Activated CD4-positive, alpha-beta T cell treated with anti-CD3 and anti-CD28 coated beads for 36 hours (primary cell): ENCODE measurements around the gene TXLNA. TPM values are rescaled to one million over a fixed set of nuclear protein-coding genes. Genes with fewer than 3 reads are reported as not detected.

Experiments
- ATAC-seq: fragments of 200-7000 bp; cut with Tn5 transposase; one replicate; pipeline ENCODE4 v1.10.0; 2021; ENCODE audit warnings: mild to moderate bottlenecking, moderate library complexity
- CTCF ChIA-PET: fragments of 350-600 bp; sonication (Branson Sonifier 250); formaldehyde crosslinking; loops from one replicate; lab custom pipeline; 2021; ENCODE audit warnings: antibody characterized with exemption; lab: Charles Lee
- POLR2A ChIA-PET: fragments of 350-600 bp; sonication (Branson Sonifier 250); formaldehyde crosslinking; loops from one replicate; lab custom pipeline; 2021; ENCODE audit warnings: antibody characterized with exemption, inconsistent platforms; lab: Charles Lee
- DNase-seq: peaks from one replicate; pipeline ENCODE4 v3.0.0-alpha.2; 2020
- H3K27ac Mint-ChIP-seq: one replicate; pipeline ENCODE4 v1.8.0; 2021; ENCODE audit warnings: mixed read lengths
- H3K27me3 Mint-ChIP-seq: one replicate; pipeline ENCODE4 v1.8.0; 2021; ENCODE audit warnings: mixed read lengths
- H3K36me3 Mint-ChIP-seq: one replicate; pipeline ENCODE4 v1.8.0; 2021; ENCODE audit warnings: low read depth, mixed read lengths
- H3K4me1 Mint-ChIP-seq: one replicate; pipeline ENCODE4 v1.8.0; 2021; ENCODE audit warnings: mixed read lengths
- H3K4me3 Mint-ChIP-seq: one replicate; pipeline ENCODE4 v1.8.0; 2021; ENCODE audit warnings: mild to moderate bottlenecking, moderate library complexity, mixed read lengths
- H3K9me3 Mint-ChIP-seq: one replicate; pipeline ENCODE4 v1.8.0; 2021; ENCODE audit warnings: low read depth, mixed read lengths
- intact Hi-C, 2 experiments: fragments of 100-400 bp; cut with DNase I in 1 of 2; cut with micrococcal nuclease in 1 of 2; formaldehyde crosslinking; loops; one replicate each; pipeline versions ENCODE4 v1.14.2 to v1.15.1; 2022 to 2024; cut with DNase I, micrococcal nuclease
- total RNA-seq, 2 experiments: library from RNA; stranded (reverse); gene quantifications; one replicate each; pipeline ENCODE4 v1.2.3, GENCODE V29; 2021

Gene TXLNA
- total RNA-seq, 2 experiments from 2014 or later: 79.5 to 79.7 TPM

DNA sequence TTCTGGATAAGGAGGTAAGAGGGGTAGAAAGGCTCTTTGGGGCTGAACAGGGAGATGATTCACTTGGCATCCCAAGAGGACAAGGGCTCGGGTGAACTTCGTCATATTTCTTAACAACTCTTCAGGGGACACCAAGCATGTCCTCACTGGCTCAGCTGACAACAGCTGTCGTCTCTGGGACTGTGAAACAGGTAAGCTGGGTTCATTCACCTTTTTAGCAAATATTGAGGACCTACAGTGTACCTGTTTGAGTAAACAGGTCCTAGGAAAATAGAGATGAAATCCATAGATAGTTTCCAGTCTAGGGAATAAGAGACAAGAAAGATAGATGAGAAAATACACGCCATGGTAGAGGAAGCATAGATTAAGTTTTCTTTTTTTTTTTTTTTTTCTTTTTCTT lies 44.8 kb downstream of the TXLNA start:
- POLR2A ChIA-PET: no interaction called here
- intact Hi-C loops: loop anchor here (5.0 kb wide), 2 partner anchors 48 to 113 kb away; partner anchors contain the start of gene MARCKSL1 (in 1 of the 2)
- ATAC-seq (no peak), DNase-seq (no peak)
- CTCF ChIA-PET: interaction anchor here (0.6 to 2.8 kb wide), 4 partner anchors 9 to 70 kb away, joined by 3 to 18 read pairs (median 6); partner anchors contain the start of gene FAM167B
- peak overlapping the region; percentile 97 for H3K27ac Mint-ChIP-seq
- H3K4me1 Mint-ChIP-seq: peaks cover 32% of the 10 kb centered on the region
- no peaks in the 10 kb centered on the region for H3K9me3 Mint-ChIP-seq
- H3K36me3 Mint-ChIP-seq: peaks cover 42% of the 10 kb centered on the region
- H3K27me3 Mint-ChIP-seq: no peaks in the 10 kb centered on the region
- peak overlapping the region; percentile 96 for H3K4me3 Mint-ChIP-seq

DNA sequence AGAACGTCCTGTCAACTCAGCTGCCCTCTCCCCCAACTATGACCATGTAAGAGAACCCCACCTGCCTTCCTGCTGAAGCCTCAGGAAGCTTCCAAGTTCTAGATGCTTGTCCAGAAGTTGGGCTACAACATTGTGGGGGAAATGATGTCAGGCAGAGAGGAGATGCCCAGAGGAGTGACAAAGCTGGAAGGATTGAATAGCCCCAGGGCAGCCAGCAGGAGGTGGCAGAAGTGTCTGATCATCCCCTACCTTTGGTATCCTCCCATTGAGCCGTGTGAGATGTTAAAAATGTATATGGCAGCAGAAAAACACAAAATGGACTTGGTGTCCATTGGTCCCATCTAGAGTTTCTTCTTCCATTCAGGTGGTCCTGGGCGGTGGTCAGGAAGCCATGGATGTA lies 49.3 kb downstream of the TXLNA start:
- peaks cover 47% of the 10 kb centered on the region for H3K36me3 Mint-ChIP-seq
- peaks cover 12% of the 10 kb centered on the region for H3K4me1 Mint-ChIP-seq
- H3K9me3 Mint-ChIP-seq: no peaks in the 10 kb centered on the region
- ChIA-PET CTCF (interaction anchor here (1.0 to 1.4 kb wide), 3 partner anchors 10 to 13 kb away, joined by 4 to 10 read pairs (median 5); no protein-coding TSS in a partner anchor), POLR2A (no interaction called here)
- H3K27ac Mint-ChIP-seq: no peak overlapping the region
- ATAC-seq: no peak
- H3K4me3 Mint-ChIP-seq: no peak overlapping the region
- H3K27me3 Mint-ChIP-seq: no peaks in the 10 kb centered on the region
- no peak for DNase-seq
- intact Hi-C loops: no loop called here

DNA sequence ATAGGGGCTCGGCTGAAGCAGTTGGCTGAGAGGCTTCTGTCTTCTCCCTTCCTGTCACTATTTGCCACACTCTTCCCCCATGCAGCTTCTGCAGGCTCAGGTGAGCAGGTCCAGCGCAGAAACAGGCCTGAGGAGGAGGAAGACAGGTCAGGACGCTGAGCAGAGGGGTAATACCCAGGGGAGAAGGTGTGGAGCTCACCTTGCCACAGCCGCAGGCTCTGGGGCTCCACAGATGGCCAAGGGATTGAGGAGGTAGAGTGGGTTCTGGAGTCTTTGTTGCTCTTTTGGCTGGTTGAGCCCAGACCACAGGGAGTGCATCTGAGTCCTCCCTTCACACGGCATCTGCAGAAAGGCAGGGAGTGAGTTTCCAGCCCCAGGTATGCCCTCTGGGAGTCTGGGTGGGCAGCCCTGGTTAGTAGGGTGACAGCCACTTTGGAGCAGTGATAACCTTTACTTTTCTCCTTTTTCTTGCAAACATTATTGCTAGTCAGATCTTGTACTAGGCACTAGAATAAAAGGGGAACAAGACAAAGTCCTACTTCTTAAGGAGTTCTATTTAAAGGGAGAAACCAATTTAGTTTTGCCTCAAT lies 52.5 kb downstream of the TXLNA start:
- no peak for ATAC-seq
- DNase-seq: no peak
- Mint-ChIP-seq H3K9me3 (no peaks in the 10 kb centered on the region), H3K27me3 (no peaks in the 10 kb centered on the region), H3K27ac (no peak overlapping the region), H3K36me3 (peaks cover 35% of the 10 kb centered on the region), H3K4me3 (no peak overlapping the region), H3K4me1 (peaks cover 3% of the 10 kb centered on the region)
- ChIA-PET CTCF (interaction anchor here (1.8 kb wide), 1 partner anchor 17 kb away, joined by 8 read pairs; no protein-coding TSS in a partner anchor), POLR2A (no interaction called here)
- intact Hi-C loops: no loop called here

DNA sequence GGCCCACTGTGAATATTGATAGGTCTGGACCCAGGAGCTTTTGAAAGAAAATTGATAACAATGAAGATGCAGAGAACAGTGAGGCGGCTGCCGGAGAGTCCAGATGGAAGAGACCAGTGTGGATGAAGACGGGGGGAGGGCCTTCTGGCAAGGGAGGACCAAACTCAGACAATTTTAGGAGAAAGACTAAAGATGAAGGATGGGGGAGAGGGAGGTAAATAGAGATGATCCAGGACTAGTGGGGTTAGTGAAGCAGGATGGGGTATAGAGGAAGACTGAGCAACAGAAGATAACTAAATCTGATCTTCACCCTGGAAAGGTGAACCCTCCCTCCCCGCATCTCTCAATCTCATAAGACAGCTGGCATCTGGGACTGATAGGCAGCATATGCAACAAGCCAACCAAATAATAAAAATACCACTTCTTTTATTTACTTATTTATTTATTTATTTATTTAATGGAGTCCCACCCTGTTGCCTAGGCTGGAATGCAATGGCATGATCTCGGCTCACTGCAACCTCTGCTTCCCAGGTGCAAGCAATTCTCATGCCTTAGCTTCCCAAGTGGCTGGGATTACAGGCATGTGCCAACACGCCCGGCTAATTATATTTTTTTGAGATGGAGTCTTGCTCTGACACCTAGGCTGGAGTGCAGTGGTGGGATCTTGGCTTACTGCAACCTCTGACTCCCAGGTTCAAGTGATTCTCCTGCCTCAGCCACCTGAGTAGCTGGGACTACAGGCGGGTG lies 53.3 kb downstream of the TXLNA start:
- Mint-ChIP-seq H3K27me3 (no peaks in the 10 kb centered on the region), H3K4me1 (peaks cover 1% of the 10 kb centered on the region), H3K9me3 (no peaks in the 10 kb centered on the region), H3K27ac (no peak overlapping the region), H3K4me3 (no peak overlapping the region), H3K36me3 (peaks cover 29% of the 10 kb centered on the region)
- ChIA-PET CTCF (interaction anchor here (1.8 kb wide), 1 partner anchor 16 kb away, joined by 8 read pairs; no protein-coding TSS in a partner anchor), POLR2A (interaction anchor here (1.0 kb wide), 1 partner anchor 10 kb away, joined by 3 read pairs; no protein-coding TSS in a partner anchor)
- ATAC-seq (no peak), DNase-seq (no peak)
- intact Hi-C loops: no loop called here

DNA sequence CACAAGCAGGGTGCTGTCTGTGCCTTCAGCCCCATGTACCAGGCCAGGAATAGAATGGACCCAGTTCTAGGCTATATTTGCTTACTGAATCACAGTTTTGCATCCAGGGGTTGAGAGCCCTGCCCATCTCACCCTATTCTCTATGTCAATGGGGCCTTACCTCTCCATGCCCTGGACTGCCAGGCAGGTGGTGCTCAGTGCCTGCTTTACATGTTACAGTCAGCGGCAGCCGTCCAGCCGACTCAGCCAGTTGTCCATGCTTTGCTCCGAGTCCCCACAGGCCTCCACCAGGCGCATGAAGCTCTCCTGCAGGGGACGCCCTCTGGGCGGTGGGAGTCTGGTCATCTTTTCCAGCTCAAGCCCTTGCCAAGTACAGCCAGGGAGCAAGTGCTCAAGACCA lies 55.3 kb downstream of the TXLNA start:
- DNase-seq (no peak), ATAC-seq (no peak)
- Mint-ChIP-seq H3K4me1 (no peaks in the 10 kb centered on the region), H3K36me3 (peaks cover 15% of the 10 kb centered on the region), H3K27ac (no peak overlapping the region), H3K27me3 (no peaks in the 10 kb centered on the region), H3K4me3 (no peak overlapping the region), H3K9me3 (no peaks in the 10 kb centered on the region)
- ChIA-PET POLR2A (no interaction called here), CTCF (interaction anchor here (1.2 to 1.4 kb wide), 3 partner anchors 9 to 19 kb away, joined by 3 to 5 read pairs (median 4); partner anchors contain the start of gene FAM167B)
- intact Hi-C loops: no loop called here

DNA sequence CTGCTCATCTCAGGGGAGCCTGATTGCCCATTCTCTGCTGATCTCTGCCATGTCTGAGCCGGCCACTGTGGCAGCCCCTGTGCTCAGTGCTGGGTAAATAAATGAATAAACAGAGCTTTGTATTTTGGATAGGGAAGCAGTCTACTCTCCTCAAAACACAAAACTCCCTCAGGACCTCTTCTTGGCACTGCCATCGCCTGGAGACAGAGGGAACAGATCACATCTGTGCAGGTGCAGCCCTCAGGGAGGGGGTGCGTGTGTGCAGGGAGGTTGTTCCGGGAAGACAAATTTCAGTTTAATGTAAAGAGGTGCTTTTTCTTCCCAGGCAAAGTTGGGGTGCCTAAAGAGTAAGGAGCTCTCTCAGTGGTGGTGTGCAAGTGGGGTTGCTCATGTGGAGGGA lies 59.9 kb downstream of the TXLNA start:
- Mint-ChIP-seq H3K36me3 (peaks cover 2% of the 10 kb centered on the region), H3K4me3 (peak overlapping the region; percentile 75), H3K27me3 (no peaks in the 10 kb centered on the region), H3K4me1 (peaks cover 19% of the 10 kb centered on the region), H3K9me3 (no peaks in the 10 kb centered on the region), H3K27ac (no peak overlapping the region)
- POLR2A ChIA-PET: interaction anchor here (0.6 to 2.3 kb wide), 3 partner anchors 12 to 57 kb away, joined by 4 to 9 read pairs (median 5); partner anchors contain the start of genes HDAC1 and LCK
- no peak for DNase-seq
- CTCF ChIA-PET: interaction anchor here (0.6 to 5.1 kb wide), 5 partner anchors 10 to 155 kb away, joined by 3 to 38 read pairs (median 4); partner anchors contain the start of genes FAM167B and LCK
- intact Hi-C loops: no loop called here
- no peak for ATAC-seq

DNA sequence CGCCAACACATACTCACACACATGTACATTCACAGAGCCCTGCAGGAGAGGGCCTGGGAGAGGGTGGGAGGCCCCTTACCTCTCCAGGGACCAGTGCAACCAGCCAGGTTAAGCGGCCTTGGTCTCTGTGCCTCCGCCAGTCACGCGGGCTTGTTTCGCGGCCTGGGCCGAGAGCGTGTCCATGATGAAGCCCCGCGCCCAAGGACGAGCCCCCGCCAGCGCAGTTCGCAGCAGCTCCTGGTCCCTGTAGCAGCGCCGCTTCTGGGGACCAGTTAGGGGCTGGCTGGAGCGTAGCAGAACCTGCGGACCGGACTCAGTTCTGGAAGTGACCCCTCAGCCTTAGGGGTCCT lies 60.3 kb downstream of the TXLNA start:
- no peak for ATAC-seq

DNA sequence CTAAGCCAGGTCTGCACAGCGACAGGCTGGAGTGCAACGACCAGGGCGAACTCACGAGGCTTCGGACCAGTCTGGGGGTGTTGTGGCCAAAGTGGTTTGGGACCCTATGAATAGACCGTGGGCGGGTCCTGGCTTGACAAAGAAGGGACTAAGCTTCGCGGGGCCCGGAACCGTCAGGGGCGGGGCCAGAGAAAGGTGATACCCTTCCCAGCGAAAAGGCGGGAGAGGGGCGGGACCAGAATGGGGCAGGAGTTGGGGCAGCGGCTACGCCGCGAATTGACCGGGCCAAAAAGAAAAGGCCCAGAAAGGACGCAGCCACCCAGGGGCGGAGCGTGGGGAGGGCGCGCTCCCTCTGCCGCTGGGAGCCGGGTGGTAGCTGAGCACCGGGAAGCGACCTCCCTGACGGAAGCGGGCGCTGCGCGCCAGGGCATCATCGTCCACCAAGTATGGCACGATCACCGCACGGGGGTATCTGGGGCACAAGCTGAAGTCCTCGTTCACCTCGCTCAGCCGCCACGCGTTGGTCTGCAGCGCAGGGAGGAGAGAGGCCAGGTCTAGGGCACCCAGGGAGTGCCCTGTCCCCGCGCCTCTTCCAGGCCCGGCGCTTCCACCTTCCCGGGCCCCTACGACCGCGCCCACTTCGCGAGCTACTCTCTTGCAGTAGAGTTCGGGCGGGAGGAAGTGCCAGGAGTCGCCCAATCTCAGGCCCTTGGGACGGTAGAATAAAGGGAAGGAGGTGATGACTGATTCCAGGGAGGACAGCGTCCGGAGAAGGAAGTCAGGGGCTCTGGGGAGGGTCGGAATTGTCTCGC lies 60.9 kb downstream of the TXLNA start:
- intact Hi-C loops: no loop called here
- ChIA-PET POLR2A (interaction anchor here (0.8 to 2.3 kb wide), 9 partner anchors 11 to 167 kb away, joined by 3 to 9 read pairs (median 4); partner anchors contain the start of genes BSDC1, HDAC1, LCK and MARCKSL1), CTCF (interaction anchor here (0.6 to 5.1 kb wide), 13 partner anchors 9 to 284 kb away, joined by 3 to 38 read pairs (median 5); partner anchors contain the start of genes BSDC1, FAM167B, LCK and MARCKSL1)
- Mint-ChIP-seq H3K4me3 (peak overlapping the region; percentile 75), H3K9me3 (no peaks in the 10 kb centered on the region), H3K4me1 (peaks cover 19% of the 10 kb centered on the region), H3K36me3 (peaks cover 2% of the 10 kb centered on the region), H3K27ac (peak overlapping the region; percentile 51), H3K27me3 (no peaks in the 10 kb centered on the region)
- peak; percentile 67 for ATAC-seq
- DNase-seq: peak; percentile 74

More for the DNA sequence above, 60.3 kb downstream of the TXLNA start:
- Mint-ChIP-seq H3K36me3 (peaks cover 2% of the 10 kb centered on the region), H3K27ac (peak overlapping the region; percentile 51), H3K9me3 (no peaks in the 10 kb centered on the region), H3K27me3 (no peaks in the 10 kb centered on the region), H3K4me1 (peaks cover 19% of the 10 kb centered on the region), H3K4me3 (peak overlapping the region; percentile 75)
- no peak for DNase-seq
- CTCF ChIA-PET: interaction anchor here (0.6 to 5.1 kb wide), 7 partner anchors 10 to 285 kb away, joined by 3 to 38 read pairs (median 5); partner anchors contain the start of genes FAM167B and LCK
- intact Hi-C loops: no loop called here
- POLR2A ChIA-PET: interaction anchor here (2.1 to 2.3 kb wide), 2 partner anchors 11 to 52 kb away, joined by 5 to 9 read pairs; partner anchors contain the start of genes HDAC1 and LCK

DNA sequence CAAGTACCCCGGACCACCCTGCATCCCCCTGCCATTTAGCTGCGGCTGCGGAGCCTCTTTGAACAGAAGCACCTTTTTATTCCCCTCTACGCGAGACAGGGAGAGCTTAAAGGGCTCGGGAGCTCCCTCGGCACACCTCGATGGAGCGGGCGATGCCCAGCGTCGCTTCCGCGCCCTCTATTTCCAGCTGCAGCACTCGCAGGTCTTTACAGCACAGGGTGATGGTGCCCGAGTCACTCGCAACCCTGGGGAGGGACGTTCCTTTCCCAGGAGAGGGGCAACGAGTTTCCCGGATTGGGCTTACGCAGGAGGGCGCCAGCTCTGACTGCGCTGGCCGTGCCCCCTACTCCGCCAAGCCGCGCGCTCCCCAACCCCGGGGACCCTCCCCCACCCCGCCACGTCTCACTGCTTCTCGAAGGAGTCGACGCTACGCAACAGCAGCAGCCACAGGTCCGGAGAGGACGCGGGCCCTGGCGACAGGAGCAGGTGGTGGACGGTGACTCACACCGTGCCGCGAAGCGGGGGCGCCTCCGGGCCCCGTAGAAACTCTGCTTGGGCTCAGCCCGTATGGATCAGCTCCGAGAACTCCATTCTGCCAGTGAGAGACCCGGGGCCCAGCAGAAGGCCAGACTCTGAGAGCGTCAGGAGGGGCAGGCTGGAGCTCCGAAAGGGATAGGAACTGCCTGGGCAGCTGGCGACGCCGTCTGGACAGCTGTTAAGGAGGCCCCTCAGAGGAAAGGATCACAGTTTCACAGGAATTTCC lies 61.7 kb downstream of the TXLNA start:
- H3K4me3 Mint-ChIP-seq: peak overlapping the region; percentile 75
- H3K9me3 Mint-ChIP-seq: no peaks in the 10 kb centered on the region
- H3K27me3 Mint-ChIP-seq: no peaks in the 10 kb centered on the region
- intact Hi-C loops: loop anchor here in 1 of 2 experiments (1.0 kb wide), 1 partner anchor 8 kb away; no protein-coding TSS in a partner anchor
- POLR2A ChIA-PET: interaction anchor here (0.8 to 2.3 kb wide), 9 partner anchors 10 to 168 kb away, joined by 3 to 9 read pairs (median 4); partner anchors contain the start of genes BSDC1, HDAC1, LCK and MARCKSL1
- DNase-seq (peak; percentile 66), ATAC-seq (peak; percentile 68)
- H3K4me1 Mint-ChIP-seq: peaks cover 24% of the 10 kb centered on the region
- peak overlapping the region; percentile 42 for H3K27ac Mint-ChIP-seq
- peaks cover under 1% of the 10 kb centered on the region for H3K36me3 Mint-ChIP-seq
- CTCF ChIA-PET: interaction anchor here (0.6 to 5.1 kb wide), 13 partner anchors 8 to 283 kb away, joined by 3 to 38 read pairs (median 5); partner anchors contain the start of genes BSDC1, FAM167B, LCK and MARCKSL1
